Skeletal muscle satellite cell (primary cell): ENCODE measurements around the gene FTO.

Experiments
- H3K27me3 ChIP-seq: 2 replicates; pipeline ENCODE4 v1.7.0; 2013; ENCODE audit warnings: low read length; ENCODE audit not compliant: control insufficient read depth, insufficient read depth
- H3K36me3 ChIP-seq: 2 replicates; pipeline ENCODE4 v1.7.0; 2013; ENCODE audit warnings: mild to moderate bottlenecking, control low read depth, low read length; ENCODE audit not compliant: insufficient read depth
- H3K4me1 ChIP-seq: 2 replicates; pipeline ENCODE4 v1.7.0; 2013; ENCODE audit warnings: low read length; ENCODE audit not compliant: control insufficient read depth, insufficient read depth
- H3K4me2 ChIP-seq: 2 replicates; pipeline ENCODE4 v1.7.0; 2013; ENCODE audit warnings: mild to moderate bottlenecking, low read length
- H3K4me3 ChIP-seq: 2 replicates; pipeline ENCODE4 v1.7.0; 2013; ENCODE audit warnings: low read length
- H3K9ac ChIP-seq: 2 replicates; pipeline ENCODE4 v1.7.0; 2013; ENCODE audit warnings: mild to moderate bottlenecking, low read depth, low read length, moderate library complexity
- H3K9me3 ChIP-seq: replicated peaks from 2 replicates; pipeline ENCODE4 v1.7.0; 2013; ENCODE audit warnings: mild to moderate bottlenecking, control low read depth, low read length

Gene FTO

GRCh38 chr16:54086791-54087190, 382.8 kb downstream of the FTO start:
- Histone ChIP-seq H3K4me2 (no peak overlapping the region), H3K4me3 (no peak overlapping the region), H3K4me1 (no peaks in the 10 kb centered on the region), H3K36me3 (no peaks in the 10 kb centered on the region), H3K27me3 (no peaks in the 10 kb centered on the region), H3K9me3 (no peaks in the 10 kb centered on the region), H3K9ac (no peak overlapping the region)

- H3K4me1 ChIP-seq: no peaks in the 10 kb centered on the region
- no peaks in the 10 kb centered on the region for H3K36me3 ChIP-seq
- no peak overlapping the region for H3K4me3 ChIP-seq
- H3K9me3 ChIP-seq: no peaks in the 10 kb centered on the region
- H3K9ac ChIP-seq: no peak overlapping the region
- no peaks in the 10 kb centered on the region for H3K27me3 ChIP-seq
- no peak overlapping the region for H3K4me2 ChIP-seq
These were observed 386.6 kb downstream of the FTO start for GRCh38 chr16:54090602-54091001.

GRCh38 chr16:54093281-54093680, 389.3 kb downstream of the FTO start:
- Histone ChIP-seq H3K9ac (no peak overlapping the region), H3K9me3 (no peaks in the 10 kb centered on the region), H3K27me3 (no peaks in the 10 kb centered on the region), H3K4me3 (no peak overlapping the region), H3K4me2 (no peak overlapping the region), H3K4me1 (no peaks in the 10 kb centered on the region), H3K36me3 (no peaks in the 10 kb centered on the region)

- Histone ChIP-seq H3K4me2 (no peak overlapping the region), H3K27me3 (no peaks in the 10 kb centered on the region), H3K36me3 (no peaks in the 10 kb centered on the region), H3K4me1 (no peaks in the 10 kb centered on the region), H3K4me3 (no peak overlapping the region), H3K9me3 (no peaks in the 10 kb centered on the region), H3K9ac (no peak overlapping the region)
These were observed 390.7 kb downstream of the FTO start for GRCh38 chr16:54094641-54095040.

GRCh38 chr16:54096607-54097006, 392.7 kb downstream of the FTO start:
- H3K4me2 ChIP-seq: no peak overlapping the region

GRCh38 chr16:54097774-54098173, 393.8 kb downstream of the FTO start:
- no peaks in the 10 kb centered on the region for H3K9me3 ChIP-seq
- H3K4me3 ChIP-seq: no peak overlapping the region
- H3K4me1 ChIP-seq: no peaks in the 10 kb centered on the region
- H3K27me3 ChIP-seq: no peaks in the 10 kb centered on the region
- no peaks in the 10 kb centered on the region for H3K36me3 ChIP-seq
- no peak overlapping the region for H3K9ac ChIP-seq
- H3K4me2 ChIP-seq: no peak overlapping the region

More at GRCh38 chr16:54096607-54097006, 392.7 kb downstream of the FTO start:
- H3K9ac ChIP-seq: no peak overlapping the region
- H3K9me3 ChIP-seq: no peaks in the 10 kb centered on the region
- no peak overlapping the region for H3K4me3 ChIP-seq
- H3K36me3 ChIP-seq: no peaks in the 10 kb centered on the region
- no peaks in the 10 kb centered on the region for H3K27me3 ChIP-seq
- no peaks in the 10 kb centered on the region for H3K4me1 ChIP-seq

- no peaks in the 10 kb centered on the region for H3K27me3 ChIP-seq
- H3K36me3 ChIP-seq: no peaks in the 10 kb centered on the region
- H3K9ac ChIP-seq: no peak overlapping the region
- no peak overlapping the region for H3K4me3 ChIP-seq
- no peaks in the 10 kb centered on the region for H3K9me3 ChIP-seq
- H3K4me1 ChIP-seq: no peaks in the 10 kb centered on the region
- no peak overlapping the region for H3K4me2 ChIP-seq
These were observed 394.3 kb downstream of the FTO start for GRCh38 chr16:54098247-54098646.

GRCh38 chr16:54099627-54100026, 395.7 kb downstream of the FTO start:
- H3K9ac ChIP-seq: no peak overlapping the region

GRCh38 chr16:54102888-54103866, 399.2 kb downstream of the FTO start:
- H3K27me3 ChIP-seq: no peaks in the 10 kb centered on the region
- H3K4me3 ChIP-seq: no peak overlapping the region
- H3K36me3 ChIP-seq: no peaks in the 10 kb centered on the region
- no peak overlapping the region for H3K4me2 ChIP-seq
- no peaks in the 10 kb centered on the region for H3K4me1 ChIP-seq
- H3K9ac ChIP-seq: no peak overlapping the region
- H3K9me3 ChIP-seq: no peaks in the 10 kb centered on the region

More at GRCh38 chr16:54099627-54100026, 395.7 kb downstream of the FTO start:
- no peaks in the 10 kb centered on the region for H3K36me3 ChIP-seq
- H3K4me1 ChIP-seq: no peaks in the 10 kb centered on the region
- H3K27me3 ChIP-seq: no peaks in the 10 kb centered on the region
- H3K4me3 ChIP-seq: no peak overlapping the region
- no peaks in the 10 kb centered on the region for H3K9me3 ChIP-seq
- no peak overlapping the region for H3K4me2 ChIP-seq

- Histone ChIP-seq H3K9me3 (no peaks in the 10 kb centered on the region), H3K4me3 (no peak overlapping the region), H3K4me1 (no peaks in the 10 kb centered on the region), H3K36me3 (no peaks in the 10 kb centered on the region), H3K27me3 (no peaks in the 10 kb centered on the region), H3K9ac (no peak overlapping the region), H3K4me2 (no peak overlapping the region)
These were observed 402.1 kb downstream of the FTO start for GRCh38 chr16:54106057-54106456.

- no peaks in the 10 kb centered on the region for H3K9me3 ChIP-seq
- no peaks in the 10 kb centered on the region for H3K4me1 ChIP-seq
- H3K36me3 ChIP-seq: peaks cover 8% of the 10 kb centered on the region
- no peak overlapping the region for H3K4me3 ChIP-seq
- no peak overlapping the region for H3K4me2 ChIP-seq
- H3K9ac ChIP-seq: no peak overlapping the region
- no peaks in the 10 kb centered on the region for H3K27me3 ChIP-seq
These were observed 403.7 kb downstream of the FTO start for GRCh38 chr16:54107583-54108202.
